HG03571 (cell line): ENCODE data around the gene C12orf54.
"Not testable (repeated sequence)": the region's sequence is repeated elsewhere in the genome, so short reads cannot be mapped to it uniquely, and the experiment has no call there.

Experiments
- ATAC-seq: cut with Tn5 transposase; IDR thresholded peaks from one replicate; pipeline ENCODE4 v1.9.1; 2021; ENCODE audit not compliant: unreplicated experiment

The C12orf54 gene

DNA sequence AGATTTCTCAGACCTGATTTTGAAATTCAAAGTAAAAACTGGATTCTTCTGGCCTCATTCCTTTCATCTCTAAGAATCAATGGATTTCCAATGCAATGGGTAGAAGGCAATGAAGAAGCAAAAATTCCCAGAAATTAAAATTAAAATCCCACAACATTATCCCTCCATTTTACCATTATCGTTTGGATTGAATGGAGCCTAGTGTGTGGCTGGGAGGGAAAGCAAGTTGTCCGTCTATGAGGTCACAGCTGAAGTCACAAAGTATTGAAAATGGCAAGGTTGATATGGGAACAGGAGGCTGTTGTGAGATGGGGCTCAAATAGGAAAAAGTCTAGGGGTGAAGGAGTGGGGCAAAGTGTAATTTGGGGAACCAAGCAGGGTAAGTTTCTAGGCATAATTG, at the start of gene C12orf54:
Gene C12orf54, plus strand, starts transcription at position 301 of the 400 bp plus-strand sequence. CDS start 799 bp downstream, outside the sequence.
- ATAC-seq, result no peak

- ATAC-seq, result not testable (repeated sequence)
Observed at GRCh38 chr12:48434016-48434415, 48.3 kb upstream of the C12orf54 start.

DNA sequence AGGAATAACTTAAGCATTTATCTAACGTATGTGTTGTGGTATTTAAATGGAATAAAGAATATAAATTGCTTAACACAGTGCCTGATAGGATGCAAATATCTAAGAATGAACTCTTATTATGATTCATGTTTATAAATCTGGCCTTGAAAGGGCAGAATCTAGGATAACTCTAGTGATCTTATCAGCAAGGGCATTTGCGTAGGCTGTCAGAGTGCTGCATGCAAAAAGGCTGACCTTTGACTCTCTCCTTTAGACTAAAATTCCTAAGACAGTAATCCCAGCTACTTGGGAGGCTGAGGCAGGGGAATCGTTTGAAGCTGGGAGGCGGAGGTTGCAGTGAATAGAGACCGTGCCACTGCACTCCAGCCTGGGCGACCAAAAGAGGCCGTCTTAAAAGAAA, 41.2 kb upstream of the C12orf54 start:
- ATAC-seq, result no peak

- ATAC-seq, result no peak
Observed at GRCh38 chr12:48442179-48442847, 40.0 kb upstream of the C12orf54 start.

DNA sequence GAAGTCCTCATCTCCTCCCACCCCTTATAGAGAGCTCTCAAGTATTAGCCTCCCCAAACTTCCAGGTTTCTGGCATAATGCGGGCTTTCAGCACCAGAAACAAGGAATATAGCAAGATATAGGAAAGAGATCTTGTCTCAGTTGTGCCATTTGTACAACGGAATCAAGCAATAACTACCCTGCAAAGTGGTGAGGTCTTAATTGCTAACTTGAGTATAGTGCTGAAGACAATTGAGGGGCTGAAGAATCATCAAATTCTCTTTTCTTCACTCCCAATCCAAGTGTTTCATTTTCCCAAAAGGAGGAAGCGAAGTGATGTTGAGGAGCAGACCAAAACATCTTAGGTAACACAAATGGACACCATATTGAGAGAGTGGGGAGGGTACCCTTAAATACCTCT, 36.8 kb upstream of the C12orf54 start:
- ATAC-seq, result no peak

- no peak for ATAC-seq
Observed at GRCh38 chr12:48446161-48446776, 36.0 kb upstream of the C12orf54 start.

DNA sequence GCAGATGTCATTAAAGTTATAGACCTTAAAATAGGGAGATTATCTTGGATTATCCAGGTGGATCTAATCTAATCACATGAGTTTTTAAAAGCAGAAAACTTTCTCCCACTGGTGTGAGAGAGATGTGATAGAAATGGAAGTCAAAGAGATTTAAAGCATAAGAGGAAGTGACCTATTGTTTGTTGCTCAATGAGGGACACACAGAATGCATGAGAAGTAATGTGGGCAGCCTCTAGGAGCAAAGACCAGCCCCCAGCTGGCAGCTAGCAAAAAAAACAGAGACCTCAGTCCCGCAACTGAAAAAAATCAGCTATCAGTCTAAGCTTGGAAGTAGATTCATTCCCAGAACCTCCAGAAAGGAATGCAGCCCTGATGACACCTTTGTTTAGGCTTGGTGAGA, 34.5 kb upstream of the C12orf54 start:
- no peak for ATAC-seq

- no peak for ATAC-seq
Observed at GRCh38 chr12:48451372-48451771, 30.9 kb upstream of the C12orf54 start.

DNA sequence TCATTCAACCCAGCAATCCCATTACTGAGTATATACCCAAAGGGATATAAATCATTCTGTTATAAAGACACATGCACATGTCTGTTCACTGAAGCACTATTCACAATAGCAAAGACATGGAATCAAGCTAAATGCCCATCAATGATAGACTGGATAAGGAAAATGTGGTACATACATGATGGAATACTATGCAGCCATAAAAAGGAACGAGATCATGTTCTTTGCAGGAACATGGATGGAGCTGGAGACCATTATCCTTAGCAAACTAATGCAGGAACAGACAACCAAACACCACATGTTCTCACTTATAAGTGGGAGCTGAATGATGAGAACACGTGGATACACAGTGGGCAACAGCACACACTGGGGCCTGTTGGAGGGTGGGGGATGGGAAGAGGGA, 29.3 kb upstream of the C12orf54 start:
- ATAC-seq, result not testable (repeated sequence)

- ATAC-seq, result no peak
Observed at GRCh38 chr12:48454667-48455066, 27.6 kb upstream of the C12orf54 start.

- no peak for ATAC-seq
Observed at GRCh38 chr12:48455116-48455515, 27.2 kb upstream of the C12orf54 start.

DNA sequence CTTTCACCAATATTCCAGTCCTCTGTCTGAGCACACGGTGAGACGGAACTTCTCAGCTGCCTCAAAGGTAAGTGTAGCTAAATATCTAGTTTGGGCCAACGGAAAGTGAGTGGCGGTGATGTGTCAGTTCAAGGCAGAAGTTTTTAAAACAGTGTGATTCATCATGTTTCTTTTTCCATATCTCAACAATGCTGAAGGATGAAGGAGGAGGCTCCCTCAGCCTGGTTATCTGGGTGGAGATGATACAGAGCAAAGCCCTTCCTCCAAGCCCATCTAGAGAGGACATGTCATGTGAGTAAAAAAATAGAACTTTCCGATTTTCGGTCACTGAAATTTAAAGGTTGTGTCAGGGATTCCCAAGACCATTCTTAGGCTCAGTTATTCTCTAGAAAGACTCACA, 23.0 kb upstream of the C12orf54 start:
- ATAC-seq, result no peak

DNA sequence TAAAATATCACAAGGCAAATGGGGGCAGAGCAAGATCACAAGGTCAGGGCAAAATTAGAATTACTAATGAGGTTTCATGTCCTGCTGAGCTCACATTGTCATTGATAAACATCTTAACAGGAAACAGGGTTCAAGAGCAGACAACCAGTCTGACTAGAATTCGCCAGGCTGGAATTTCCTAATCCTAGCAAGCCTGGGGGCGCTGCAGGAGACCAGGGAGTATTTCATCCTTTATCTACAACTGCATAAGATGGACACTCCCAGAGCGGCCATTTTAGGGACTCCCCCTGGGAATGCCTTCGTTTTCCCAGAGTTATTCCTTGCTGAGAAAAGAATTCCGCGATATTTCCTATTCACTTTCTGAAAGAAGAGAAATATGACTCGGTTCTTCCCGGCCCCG, 13.3 kb upstream of the C12orf54 start:
- not testable (repeated sequence) for ATAC-seq

DNA sequence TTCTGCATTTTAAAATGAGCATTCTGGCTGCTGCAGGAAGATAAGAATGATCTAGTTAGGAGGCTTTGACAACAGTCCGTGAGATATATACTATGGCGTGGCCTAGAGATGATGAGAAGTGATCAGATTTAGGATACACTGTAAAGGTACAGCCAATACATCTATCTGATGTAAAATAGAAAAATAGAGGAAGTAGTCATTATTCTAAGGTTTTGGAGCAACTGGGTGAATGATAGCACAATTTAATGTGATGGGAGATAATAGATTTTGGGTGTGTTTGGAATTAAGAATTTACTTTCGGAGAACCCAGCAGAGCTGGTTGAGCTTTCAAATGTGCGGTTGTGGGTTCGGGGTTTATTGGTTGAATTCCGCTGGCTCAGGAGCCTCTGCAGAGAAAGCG, 10.0 kb upstream of the C12orf54 start, which contains the start of gene ANP32D:
Gene ANP32D, plus strand, starts transcription at position 301 of the 400 bp plus-strand sequence. CDS start 106 bp downstream, outside the sequence.
- no peak for ATAC-seq

- no peak for ATAC-seq
Observed at GRCh38 chr12:48473061-48473460, 9.2 kb upstream of the C12orf54 start.

DNA sequence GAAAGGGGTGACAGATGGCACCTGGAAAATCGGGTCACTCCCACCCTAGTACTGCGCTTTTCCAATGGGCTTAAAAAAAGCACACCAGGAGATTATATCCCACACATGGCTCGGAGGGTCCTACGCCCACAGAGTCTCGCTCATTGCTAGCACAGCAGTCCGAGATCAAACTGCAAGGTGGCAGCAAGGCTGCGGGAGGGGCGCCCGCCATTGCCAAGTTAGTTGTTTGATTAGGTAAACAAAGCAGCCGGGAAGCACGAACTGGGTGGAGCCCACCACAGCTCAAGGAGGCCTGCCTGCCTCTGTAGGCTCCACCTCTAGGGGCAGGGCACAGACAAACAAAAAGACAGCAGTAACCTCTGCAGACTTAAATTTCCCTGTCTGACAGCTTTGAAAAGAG, 7.8 kb upstream of the C12orf54 start:
- not testable (repeated sequence) for ATAC-seq

GRCh38 chr12:48482930-48483329, 632 bp downstream of the C12orf54 start:
- ATAC-seq, result no peak

DNA sequence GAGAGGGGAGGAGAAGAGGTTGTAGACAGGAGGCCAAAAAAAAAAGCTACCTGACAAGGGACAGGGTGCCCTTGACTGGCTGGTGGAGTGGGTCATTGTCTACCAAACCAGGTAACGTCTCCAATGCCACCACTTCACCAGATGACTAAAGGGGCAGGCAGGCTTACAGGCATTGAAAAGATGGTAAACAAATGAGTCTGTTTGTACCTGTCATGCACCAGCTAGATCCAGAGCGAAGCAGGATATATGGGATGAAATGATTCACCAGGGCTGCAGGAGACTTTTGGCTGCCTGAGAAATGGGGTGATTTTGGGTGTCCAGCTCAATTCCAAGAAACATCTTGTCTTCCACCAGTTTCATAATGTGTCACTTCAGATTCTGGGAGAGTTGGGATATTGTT, 4.0 kb downstream of the C12orf54 start:
- no peak for ATAC-seq

DNA sequence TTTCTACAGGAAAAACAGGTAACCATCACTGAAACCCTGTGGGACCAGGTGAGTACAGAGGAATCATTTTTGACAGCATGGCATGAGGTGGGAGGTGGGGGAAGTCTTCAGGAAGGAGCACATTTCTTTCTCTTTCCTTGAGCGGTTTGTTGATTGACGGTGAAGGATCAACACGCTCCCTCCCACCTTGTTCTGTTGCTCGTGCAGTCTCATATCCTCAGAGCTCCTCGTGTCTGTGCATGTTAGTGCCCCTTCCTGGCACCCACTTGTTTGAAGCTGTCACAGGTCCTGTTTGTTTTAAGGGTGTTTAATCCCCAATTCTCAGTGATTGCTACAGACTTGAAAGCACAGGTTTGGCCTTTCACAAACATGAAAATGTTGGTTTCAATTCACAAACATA, 4.4 kb downstream of the C12orf54 start:
- no peak for ATAC-seq

- peak; percentile 74 for ATAC-seq
Observed at GRCh38 chr12:48489012-48489411, 6.7 kb downstream of the C12orf54 start.

- ATAC-seq, result not testable (repeated sequence)
Observed at GRCh38 chr12:48489456-48489855, 7.2 kb downstream of the C12orf54 start.

GRCh38 chr12:48500281-48500680, 18.0 kb downstream of the C12orf54 start:
- ATAC-seq, result not testable (repeated sequence)

DNA sequence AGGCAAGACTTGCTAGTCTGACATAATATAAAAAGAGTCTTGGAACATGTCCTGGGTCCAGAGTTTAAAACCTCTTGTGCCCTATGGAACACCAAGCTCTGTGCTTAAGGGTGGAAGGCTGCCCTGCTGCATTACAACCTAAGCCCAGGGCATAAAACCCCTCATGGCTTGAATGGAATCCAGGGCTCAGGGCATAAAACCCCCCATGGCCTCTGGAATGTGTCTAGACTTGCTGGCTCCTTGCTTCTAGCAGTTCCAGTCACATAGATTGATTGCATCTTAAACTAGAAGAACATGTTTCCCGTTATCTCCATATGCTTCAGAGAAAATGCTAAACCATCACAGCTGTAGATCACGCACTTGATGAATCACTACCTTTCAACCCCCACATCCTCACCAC, 24.5 kb downstream of the C12orf54 start:
- ATAC-seq, result not testable (repeated sequence)
